ENCODE results near the gene TMEM132C. TPM values are rescaled to one million over a fixed set of nuclear protein-coding genes. Genes with fewer than 3 reads are reported as not detected.

TMEM132C gene
- total RNA-seq, 1 donor from 2014 or later = not detected

DNA sequence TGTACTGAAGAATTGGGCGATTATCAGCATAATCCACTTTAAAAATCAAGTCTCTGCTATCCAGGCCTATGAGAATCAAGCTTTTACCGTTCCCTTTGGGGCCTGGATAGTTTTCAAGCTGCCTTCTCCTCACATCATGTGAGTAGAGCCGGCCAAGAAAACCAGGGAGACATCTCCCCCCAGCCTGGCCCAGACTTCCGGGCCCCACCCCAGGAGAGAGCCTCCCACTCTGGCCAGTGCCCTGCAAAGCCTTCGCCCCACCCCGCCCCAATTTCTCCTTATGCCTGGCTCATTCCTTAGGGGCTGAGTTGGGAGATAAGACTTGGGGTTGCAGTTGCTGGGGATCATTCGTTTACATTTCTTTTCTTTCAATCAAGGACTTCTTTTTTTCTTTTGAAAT, 1.4 kb upstream of the TMEM132C start:
- Mint-ChIP-seq H3K36me3 (ENCODE audit: low read depth) (no peaks in the 10 kb centered on the region), H3K27me3 (ENCODE audit: low read depth) (peaks cover 19% of the 10 kb centered on the region), H3K4me1 (ENCODE audit: low read depth) (no peaks in the 10 kb centered on the region), H3K4me3 (ENCODE audit: low read depth) (no peak overlapping the region), H3K27ac (no peak overlapping the region), H3K9me3 (peaks cover 16% of the 10 kb centered on the region)
- no peak for DNase-seq (ENCODE audit: low spot score)
- intact Hi-C loops (cut with micrococcal nuclease) = no loop called here

DNA sequence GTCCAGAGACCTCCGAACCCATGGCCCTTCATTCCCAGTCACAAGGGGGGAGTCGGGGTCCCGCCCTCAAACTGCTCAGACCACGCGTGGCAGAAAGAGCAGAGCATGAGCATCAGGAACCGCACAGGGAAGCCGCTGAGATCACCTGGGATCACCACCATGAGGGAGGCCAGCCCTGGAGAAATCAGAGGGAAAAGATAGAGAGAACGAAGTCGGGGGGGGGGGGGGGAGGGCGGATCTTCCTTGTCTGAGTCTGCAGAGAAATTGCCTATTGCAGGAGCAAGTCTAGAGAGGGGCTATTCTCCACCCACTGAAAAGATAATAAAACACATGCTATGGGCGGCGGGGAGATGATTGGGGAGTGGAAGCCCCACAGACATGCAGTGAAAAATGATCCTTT, 884 bp upstream of the TMEM132C start:
- Mint-ChIP-seq H3K27me3 (ENCODE audit: low read depth) (peaks cover 19% of the 10 kb centered on the region), H3K4me1 (ENCODE audit: low read depth) (no peaks in the 10 kb centered on the region), H3K9me3 (peaks cover 16% of the 10 kb centered on the region), H3K27ac (no peak overlapping the region), H3K4me3 (ENCODE audit: low read depth) (no peak overlapping the region), H3K36me3 (ENCODE audit: low read depth) (no peaks in the 10 kb centered on the region)
- intact Hi-C loops (cut with micrococcal nuclease) = no loop called here
- DNase-seq (ENCODE audit: low spot score) = no peak

DNA sequence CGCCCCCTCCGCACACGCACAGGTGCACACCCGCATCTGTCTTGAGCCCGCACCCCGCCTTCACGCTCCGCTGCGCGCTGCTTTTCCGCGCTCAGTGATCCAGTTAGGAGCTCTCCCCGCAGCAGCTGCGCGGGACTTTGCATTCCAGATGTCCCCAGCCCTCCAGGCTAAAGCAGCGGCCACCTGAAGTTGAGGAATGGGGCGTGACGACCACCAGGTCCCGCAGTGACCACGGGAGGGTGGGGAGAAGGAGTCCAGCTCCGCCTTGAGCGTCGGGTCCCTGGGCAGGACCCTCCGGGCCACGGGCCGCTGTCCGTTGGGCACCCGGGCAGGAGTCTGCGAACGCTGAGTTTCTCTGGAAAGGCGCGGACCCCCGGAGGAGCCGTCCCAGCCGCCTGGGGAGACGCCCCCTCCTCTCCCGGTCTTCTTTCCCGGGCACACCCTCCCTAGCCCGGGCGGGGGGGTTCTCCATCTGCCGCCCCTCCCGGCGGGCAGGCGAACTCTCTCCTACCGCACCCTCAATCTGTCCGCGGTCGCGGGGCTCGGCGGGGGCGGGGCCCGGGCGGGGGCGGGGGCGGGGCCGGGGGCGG, 334 bp upstream of the TMEM132C start:
- peaks cover 16% of the 10 kb centered on the region for H3K9me3 Mint-ChIP-seq
- peaks cover 19% of the 10 kb centered on the region for H3K27me3 Mint-ChIP-seq (ENCODE audit: low read depth)
- no peak for DNase-seq (ENCODE audit: low spot score)
- H3K4me1 Mint-ChIP-seq (ENCODE audit: low read depth) = no peaks in the 10 kb centered on the region
- no peak overlapping the region for H3K27ac Mint-ChIP-seq
- intact Hi-C loops (cut with micrococcal nuclease) = no loop called here
- H3K4me3 Mint-ChIP-seq (ENCODE audit: low read depth) = no peak overlapping the region
- H3K36me3 Mint-ChIP-seq (ENCODE audit: low read depth) = no peaks in the 10 kb centered on the region

GRCh38 chr12:128267651-128268378, 845 bp downstream of the TMEM132C start:
- H3K4me1 Mint-ChIP-seq (ENCODE audit: low read depth) = no peaks in the 10 kb centered on the region
- no peaks in the 10 kb centered on the region for H3K36me3 Mint-ChIP-seq (ENCODE audit: low read depth)
- peaks cover 16% of the 10 kb centered on the region for H3K9me3 Mint-ChIP-seq
- H3K4me3 Mint-ChIP-seq (ENCODE audit: low read depth) = no peak overlapping the region
- H3K27ac Mint-ChIP-seq = no peak overlapping the region
- DNase-seq (ENCODE audit: low spot score) = no peak
- H3K27me3 Mint-ChIP-seq (ENCODE audit: low read depth) = peaks cover 19% of the 10 kb centered on the region
- intact Hi-C loops (cut with micrococcal nuclease) = no loop called here

DNA sequence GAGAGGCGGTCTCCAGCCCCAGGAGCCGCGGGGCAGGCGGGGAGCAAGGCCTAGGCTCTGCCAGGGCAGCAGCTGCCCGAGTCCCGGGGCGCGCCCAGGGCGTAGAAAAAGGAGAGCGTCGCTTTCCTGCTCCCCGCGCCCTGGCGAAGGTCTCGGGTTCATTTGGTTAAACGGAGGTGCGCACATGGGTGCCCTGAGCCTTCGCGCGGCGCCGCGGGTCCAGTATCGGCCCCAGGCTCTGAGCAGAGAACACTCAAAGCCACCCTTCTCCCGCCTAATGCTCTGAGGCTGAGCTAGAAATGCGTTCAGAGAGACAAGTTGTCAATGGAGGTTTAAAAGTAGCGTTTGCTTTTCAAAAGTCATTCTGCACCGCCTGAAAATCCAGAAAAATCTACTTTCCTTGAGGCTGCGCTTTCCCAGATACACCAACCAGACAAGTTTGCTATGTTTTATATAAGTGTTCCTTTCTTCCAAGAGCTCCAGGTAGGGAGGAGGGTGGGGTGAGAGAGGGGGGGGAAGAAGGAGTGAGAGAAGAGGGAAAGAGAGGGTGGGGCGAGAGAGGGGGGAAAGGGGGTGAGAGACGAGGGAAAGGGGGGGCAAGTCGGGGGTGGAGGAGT, 1.5 kb downstream of the TMEM132C start:
- H3K4me3 Mint-ChIP-seq (ENCODE audit: low read depth) = no peak overlapping the region
- intact Hi-C loops (cut with micrococcal nuclease) = no loop called here

GRCh38 chr12:128269181-128269591, 2.2 kb downstream of the TMEM132C start:
- intact Hi-C loops (cut with micrococcal nuclease) = no loop called here
- H3K27ac Mint-ChIP-seq = no peak overlapping the region
- H3K4me1 Mint-ChIP-seq (ENCODE audit: low read depth) = no peaks in the 10 kb centered on the region
- no peak overlapping the region for H3K4me3 Mint-ChIP-seq (ENCODE audit: low read depth)
- DNase-seq (ENCODE audit: low spot score) = no peak
- H3K36me3 Mint-ChIP-seq (ENCODE audit: low read depth) = no peaks in the 10 kb centered on the region
- peaks cover 19% of the 10 kb centered on the region for H3K27me3 Mint-ChIP-seq (ENCODE audit: low read depth)
- H3K9me3 Mint-ChIP-seq = peaks cover 7% of the 10 kb centered on the region

More for the DNA sequence above, 1.5 kb downstream of the TMEM132C start:
- no peak for DNase-seq (ENCODE audit: low spot score)
- no peaks in the 10 kb centered on the region for H3K36me3 Mint-ChIP-seq (ENCODE audit: low read depth)
- peaks cover 19% of the 10 kb centered on the region for H3K27me3 Mint-ChIP-seq (ENCODE audit: low read depth)
- H3K4me1 Mint-ChIP-seq (ENCODE audit: low read depth) = no peaks in the 10 kb centered on the region
- no peak overlapping the region for H3K27ac Mint-ChIP-seq
- H3K9me3 Mint-ChIP-seq = peaks cover 14% of the 10 kb centered on the region

DNA sequence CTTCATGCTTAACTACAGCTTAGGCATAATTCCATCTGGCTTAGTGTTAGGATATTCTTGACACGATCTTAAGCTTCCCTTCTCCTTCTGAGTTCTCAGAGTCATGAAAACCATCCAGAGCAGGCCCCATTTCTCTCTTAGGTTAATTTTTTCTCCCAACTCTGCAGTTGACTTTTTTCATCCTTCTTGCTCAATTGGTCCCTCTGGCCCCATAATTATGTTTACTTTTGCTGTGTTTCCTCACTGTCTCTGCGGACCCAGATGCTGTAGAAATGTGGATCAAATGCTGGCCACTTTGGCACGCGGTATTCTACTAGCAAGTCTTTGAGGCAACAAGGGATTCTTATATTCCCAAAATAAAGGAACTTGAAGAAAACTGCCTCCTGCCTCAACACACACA, 9.5 kb downstream of the TMEM132C start:
- Mint-ChIP-seq H3K27ac (no peak overlapping the region), H3K9me3 (peaks cover 13% of the 10 kb centered on the region), H3K27me3 (ENCODE audit: low read depth) (no peaks in the 10 kb centered on the region), H3K4me1 (ENCODE audit: low read depth) (no peaks in the 10 kb centered on the region), H3K4me3 (ENCODE audit: low read depth) (no peak overlapping the region), H3K36me3 (ENCODE audit: low read depth) (no peaks in the 10 kb centered on the region)
- no peak for DNase-seq (ENCODE audit: low spot score)
- intact Hi-C loops (cut with micrococcal nuclease) = no loop called here

- Mint-ChIP-seq H3K4me3 (ENCODE audit: low read depth) (no peak overlapping the region), H3K4me1 (ENCODE audit: low read depth) (no peaks in the 10 kb centered on the region), H3K27ac (no peak overlapping the region), H3K9me3 (peaks cover 10% of the 10 kb centered on the region), H3K36me3 (ENCODE audit: low read depth) (no peaks in the 10 kb centered on the region), H3K27me3 (ENCODE audit: low read depth) (no peaks in the 10 kb centered on the region)
- no peak for DNase-seq (ENCODE audit: low spot score)
- intact Hi-C loops (cut with micrococcal nuclease) = no loop called here
Measured at GRCh38 chr12:128286970-128287369, 20.0 kb downstream of the TMEM132C start.

- Mint-ChIP-seq H3K4me3 (ENCODE audit: low read depth) (no peak overlapping the region), H3K27ac (no peak overlapping the region)
- intact Hi-C loops (cut with micrococcal nuclease) = no loop called here
Measured at GRCh38 chr12:128288357-128288756, 21.4 kb downstream of the TMEM132C start.

DNA sequence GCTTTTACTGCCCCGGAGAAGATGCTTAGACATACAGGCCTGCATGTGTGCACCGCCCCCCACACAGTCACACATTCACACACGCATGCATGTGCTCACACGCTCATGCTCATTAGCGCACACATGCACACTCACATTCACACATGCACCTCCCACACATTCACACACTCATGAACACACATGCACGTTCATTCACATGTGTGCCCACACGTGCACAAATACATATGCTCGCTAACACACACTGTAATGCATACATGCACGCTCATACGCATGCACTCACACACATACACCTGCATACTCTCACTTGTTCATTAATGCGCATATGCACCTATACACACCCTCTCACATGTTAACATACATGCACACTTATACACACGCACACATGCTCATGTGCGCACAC, 21.9 kb downstream of the TMEM132C start:
- Mint-ChIP-seq H3K4me3 (ENCODE audit: low read depth) (no peak overlapping the region), H3K36me3 (ENCODE audit: low read depth) (no peaks in the 10 kb centered on the region), H3K27ac (no peak overlapping the region), H3K4me1 (ENCODE audit: low read depth) (no peaks in the 10 kb centered on the region), H3K9me3 (peaks cover 4% of the 10 kb centered on the region), H3K27me3 (ENCODE audit: low read depth) (no peaks in the 10 kb centered on the region)
- intact Hi-C loops (cut with micrococcal nuclease) = no loop called here
- DNase-seq (ENCODE audit: low spot score) = no peak

More at GRCh38 chr12:128288357-128288756, 21.4 kb downstream of the TMEM132C start:
- Mint-ChIP-seq H3K36me3 (ENCODE audit: low read depth) (no peaks in the 10 kb centered on the region), H3K27me3 (ENCODE audit: low read depth) (no peaks in the 10 kb centered on the region), H3K9me3 (peaks cover 9% of the 10 kb centered on the region), H3K4me1 (ENCODE audit: low read depth) (no peaks in the 10 kb centered on the region)
- no peak for DNase-seq (ENCODE audit: low spot score)

- no peak for DNase-seq (ENCODE audit: low spot score)
- H3K36me3 Mint-ChIP-seq (ENCODE audit: low read depth) = no peaks in the 10 kb centered on the region
- H3K4me1 Mint-ChIP-seq (ENCODE audit: low read depth) = no peaks in the 10 kb centered on the region
- H3K27me3 Mint-ChIP-seq (ENCODE audit: low read depth) = no peaks in the 10 kb centered on the region
- no peak overlapping the region for H3K27ac Mint-ChIP-seq
- no peak overlapping the region for H3K4me3 Mint-ChIP-seq (ENCODE audit: low read depth)
- peaks cover 4% of the 10 kb centered on the region for H3K9me3 Mint-ChIP-seq
- intact Hi-C loops (cut with micrococcal nuclease) = no loop called here
Measured at GRCh38 chr12:128290938-128291337, 24.0 kb downstream of the TMEM132C start.

GRCh38 chr12:128298091-128298748, 31.2 kb downstream of the TMEM132C start:
- no peaks in the 10 kb centered on the region for H3K36me3 Mint-ChIP-seq (ENCODE audit: low read depth)
- no peak overlapping the region for H3K4me3 Mint-ChIP-seq (ENCODE audit: low read depth)
- no peaks in the 10 kb centered on the region for H3K4me1 Mint-ChIP-seq (ENCODE audit: low read depth)
- intact Hi-C loops (cut with micrococcal nuclease) = no loop called here
- peaks cover 8% of the 10 kb centered on the region for H3K9me3 Mint-ChIP-seq
- no peak for DNase-seq (ENCODE audit: low spot score)
- H3K27me3 Mint-ChIP-seq (ENCODE audit: low read depth) = no peaks in the 10 kb centered on the region
- H3K27ac Mint-ChIP-seq = no peak overlapping the region

Measured in activated T-helper 2 cell treated with anti-CD3 and anti-CD28 coated beads, Interferon-gamma antibody, Interleukin-2, Interleukin-4, amounts not matched to agents 10 μg/mL and 5 μg/mL and 100 μg/mL, durations not matched to agents 14 hours and 24 hours and 36 hours (primary cell).